OCI-LY1 (cell line): Measurements from ENCODE around the gene FOXK1.

Source experiments
- H2AFZ ChIP-seq: fragments of 200-600 bp; sonication (generic), shearing (Covaris generic); 2 replicates; pipeline ENCODE4 v1.6.0; 2014; ENCODE audit warnings: antibody characterized with exemption, mild to moderate bottlenecking, low read length
- H3F3A ChIP-seq: fragments of 200-600 bp; sonication (generic), shearing (Covaris generic); 2 replicates; pipeline ENCODE4 v1.6.0; 2014; ENCODE audit warnings: mild to moderate bottlenecking, antibody characterized with exemption, low read length, moderate library complexity; ENCODE audit not compliant: insufficient read depth
- H3K27ac ChIP-seq: fragments of 200-600 bp; sonication (generic); 2 replicates; pipeline ENCODE4 v1.5.1; 2014; ENCODE audit warnings: low read length, mixed run types, mild to moderate bottlenecking, low read depth; ENCODE audit not compliant: poor library complexity, severe bottlenecking
- H3K27me3 ChIP-seq: fragments of 200-600 bp; sonication (generic); 2 replicates; pipeline ENCODE4 v1.6.0; 2014; ENCODE audit warnings: antibody characterized with exemption, mild to moderate bottlenecking, low read length, moderate library complexity; ENCODE audit not compliant: insufficient read depth
- H3K36me3 ChIP-seq: fragments of 200-600 bp; sonication (generic); 2 replicates; pipeline ENCODE4 v1.6.1; 2014; ENCODE audit warnings: mild to moderate bottlenecking, antibody characterized with exemption, low read length, moderate library complexity, mixed read lengths; ENCODE audit not compliant: insufficient read depth
- H3K4me1 ChIP-seq: fragments of 200-600 bp; sonication (generic); 2 replicates; pipeline ENCODE4 v1.5.1; 2014; ENCODE audit warnings: mild to moderate bottlenecking, low read length, moderate library complexity; ENCODE audit not compliant: insufficient read depth, severe bottlenecking
- H3K4me2 ChIP-seq: fragments of 200-600 bp; sonication (generic), shearing (Covaris generic); 2 replicates; pipeline ENCODE4 v1.6.1; 2014; ENCODE audit warnings: low read length
- H3K4me3 ChIP-seq: fragments of 200-600 bp; sonication (generic); 2 replicates; pipeline ENCODE4 v1.5.1; 2014; ENCODE audit warnings: low read length, low read depth, mild to moderate bottlenecking, mixed read lengths; ENCODE audit not compliant: poor library complexity, severe bottlenecking
- H3K79me2 ChIP-seq: fragments of 200-600 bp; shearing (Covaris generic); 2 replicates; pipeline ENCODE4 v1.6.1; 2016; ENCODE audit warnings: mixed run types, low read length, mixed read lengths; ENCODE audit not compliant: insufficient read depth
- H3K9ac ChIP-seq: fragments of 200-600 bp; sonication (generic), shearing (Covaris generic); 2 replicates; pipeline ENCODE4 v1.6.1; 2014; ENCODE audit warnings: mild to moderate bottlenecking, low read length, mixed read lengths
- H3K9me2 ChIP-seq: fragments of 200-600 bp; sonication (generic), shearing (Covaris generic); 2 replicates; pipeline ENCODE4 v1.6.1; 2014; ENCODE audit warnings: low read depth, mild to moderate bottlenecking, low read length, mixed read lengths
- H3K9me3 ChIP-seq: fragments of 200-600 bp; shearing (Covaris generic); 2 replicates; pipeline ENCODE4 v1.6.1; 2014; ENCODE audit warnings: low read length, mixed read lengths
- H4K20me1 ChIP-seq: fragments of 200-600 bp; sonication (generic), shearing (Covaris generic); 2 replicates; pipeline ENCODE4 v1.6.0; 2016; ENCODE audit warnings: mild to moderate bottlenecking, low read length; ENCODE audit not compliant: insufficient read depth
- EZH2 ChIP-seq: fragments of 200-600 bp; sonication (generic), shearing (Covaris generic); IDR thresholded peaks from 2 replicates; pipeline ENCODE4 v1.8.0; 2017; ENCODE audit warnings: borderline replicate concordance, mixed run types, mild to moderate bottlenecking, antibody characterized with exemption, low read length, moderate library complexity, mixed read lengths
- TF ChIP-seq, protein P1 (sequence below): fragments of 200-600 bp; sonication (generic), shearing (Covaris generic); IDR thresholded peaks from 2 replicates; pipeline ENCODE4 v1.5.1; 2017; ENCODE audit warnings: mild to moderate bottlenecking, antibody characterized with exemption, low read length, moderate library complexity, mixed read lengths

FOXK1 gene

GRCh38 chr7:4754433-4755010 lies 72.4 kb downstream of the FOXK1 start:
- no peaks in the 10 kb centered on the region for H3K79me2 ChIP-seq
- no peaks in the 10 kb centered on the region for H3K9me3 ChIP-seq
- no peaks in the 10 kb centered on the region for H3K9me2 ChIP-seq
- no peak overlapping the region for H3K4me3 ChIP-seq
- H3K4me2 ChIP-seq = no peak overlapping the region
- TF ChIP-seq, protein P1, sequence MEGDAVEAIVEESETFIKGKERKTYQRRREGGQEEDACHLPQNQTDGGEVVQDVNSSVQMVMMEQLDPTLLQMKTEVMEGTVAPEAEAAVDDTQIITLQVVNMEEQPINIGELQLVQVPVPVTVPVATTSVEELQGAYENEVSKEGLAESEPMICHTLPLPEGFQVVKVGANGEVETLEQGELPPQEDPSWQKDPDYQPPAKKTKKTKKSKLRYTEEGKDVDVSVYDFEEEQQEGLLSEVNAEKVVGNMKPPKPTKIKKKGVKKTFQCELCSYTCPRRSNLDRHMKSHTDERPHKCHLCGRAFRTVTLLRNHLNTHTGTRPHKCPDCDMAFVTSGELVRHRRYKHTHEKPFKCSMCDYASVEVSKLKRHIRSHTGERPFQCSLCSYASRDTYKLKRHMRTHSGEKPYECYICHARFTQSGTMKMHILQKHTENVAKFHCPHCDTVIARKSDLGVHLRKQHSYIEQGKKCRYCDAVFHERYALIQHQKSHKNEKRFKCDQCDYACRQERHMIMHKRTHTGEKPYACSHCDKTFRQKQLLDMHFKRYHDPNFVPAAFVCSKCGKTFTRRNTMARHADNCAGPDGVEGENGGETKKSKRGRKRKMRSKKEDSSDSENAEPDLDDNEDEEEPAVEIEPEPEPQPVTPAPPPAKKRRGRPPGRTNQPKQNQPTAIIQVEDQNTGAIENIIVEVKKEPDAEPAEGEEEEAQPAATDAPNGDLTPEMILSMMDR = no peak
- no peak for TF ChIP-seq EZH2
- no peaks in the 10 kb centered on the region for H3K27me3 ChIP-seq
- H3K9ac ChIP-seq = no peak overlapping the region
- no peak overlapping the region for H3K27ac ChIP-seq
- H3F3A ChIP-seq = no peaks in the 10 kb centered on the region
- H4K20me1 ChIP-seq = no peaks in the 10 kb centered on the region
- H3K4me1 ChIP-seq = no peaks in the 10 kb centered on the region
- no peak overlapping the region for H2AFZ ChIP-seq
- H3K36me3 ChIP-seq = peaks cover 48% of the 10 kb centered on the region

- Histone ChIP-seq H3K9me3 (no peaks in the 10 kb centered on the region), H3K4me1 (no peaks in the 10 kb centered on the region), H2AFZ (no peak overlapping the region), H3F3A (no peaks in the 10 kb centered on the region), H3K27me3 (no peaks in the 10 kb centered on the region), H3K9ac (no peak overlapping the region), H4K20me1 (no peaks in the 10 kb centered on the region), H3K4me2 (no peak overlapping the region), H3K79me2 (no peaks in the 10 kb centered on the region), H3K27ac (no peak overlapping the region), H3K9me2 (no peaks in the 10 kb centered on the region), H3K4me3 (no peak overlapping the region), H3K36me3 (peaks cover 53% of the 10 kb centered on the region)
- no peak for TF ChIP-seq EZH2
- TF ChIP-seq, protein P1 = no peak
These were observed 73.0 kb downstream of the FOXK1 start for GRCh38 chr7:4755045-4755444.

DNA sequence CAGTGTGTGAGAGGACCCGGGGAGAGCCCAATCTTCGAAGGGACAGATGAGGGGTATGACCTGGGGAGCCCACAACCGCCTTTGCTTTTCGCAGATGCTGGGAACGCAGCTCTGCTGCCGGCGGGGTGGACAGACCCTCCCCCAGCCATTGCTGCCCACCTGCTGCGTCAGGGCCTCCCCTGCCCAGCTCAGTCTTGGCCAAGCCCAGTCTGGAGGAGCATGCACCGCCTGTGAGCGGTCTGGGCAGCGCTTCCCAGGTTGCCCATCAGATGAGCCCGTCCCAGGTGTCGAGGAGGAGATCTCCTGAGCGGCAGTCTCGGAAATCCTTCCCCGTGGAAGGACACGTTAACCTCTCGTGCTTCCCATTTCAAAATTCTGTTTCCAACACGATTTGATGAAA lies 76.0 kb downstream of the FOXK1 start:
- Histone ChIP-seq H3K79me2 (no peaks in the 10 kb centered on the region), H4K20me1 (no peaks in the 10 kb centered on the region), H3K27ac (no peak overlapping the region), H3K9me3 (no peaks in the 10 kb centered on the region), H3K36me3 (peaks cover 80% of the 10 kb centered on the region), H3K9ac (no peak overlapping the region), H3K4me1 (no peaks in the 10 kb centered on the region), H3F3A (no peaks in the 10 kb centered on the region), H2AFZ (no peak overlapping the region), H3K4me2 (no peak overlapping the region), H3K27me3 (no peaks in the 10 kb centered on the region), H3K9me2 (no peaks in the 10 kb centered on the region), H3K4me3 (no peak overlapping the region)
- TF ChIP-seq, protein P1 = no peak
- no peak for TF ChIP-seq EZH2
